ENCODE results near the gene RPS6KB2. TPM values are rescaled to one million over a fixed set of nuclear protein-coding genes. Genes with fewer than 3 reads are reported as not detected.
"Not testable (repeated sequence)": the region's sequence is repeated elsewhere in the genome, so short reads cannot be mapped to it uniquely, and the experiment has no call there.

The RPS6KB2 gene
- total and polyA plus RNA-seq, 2 experiments from 2014 or later: 65.0 to 105 TPM

DNA sequence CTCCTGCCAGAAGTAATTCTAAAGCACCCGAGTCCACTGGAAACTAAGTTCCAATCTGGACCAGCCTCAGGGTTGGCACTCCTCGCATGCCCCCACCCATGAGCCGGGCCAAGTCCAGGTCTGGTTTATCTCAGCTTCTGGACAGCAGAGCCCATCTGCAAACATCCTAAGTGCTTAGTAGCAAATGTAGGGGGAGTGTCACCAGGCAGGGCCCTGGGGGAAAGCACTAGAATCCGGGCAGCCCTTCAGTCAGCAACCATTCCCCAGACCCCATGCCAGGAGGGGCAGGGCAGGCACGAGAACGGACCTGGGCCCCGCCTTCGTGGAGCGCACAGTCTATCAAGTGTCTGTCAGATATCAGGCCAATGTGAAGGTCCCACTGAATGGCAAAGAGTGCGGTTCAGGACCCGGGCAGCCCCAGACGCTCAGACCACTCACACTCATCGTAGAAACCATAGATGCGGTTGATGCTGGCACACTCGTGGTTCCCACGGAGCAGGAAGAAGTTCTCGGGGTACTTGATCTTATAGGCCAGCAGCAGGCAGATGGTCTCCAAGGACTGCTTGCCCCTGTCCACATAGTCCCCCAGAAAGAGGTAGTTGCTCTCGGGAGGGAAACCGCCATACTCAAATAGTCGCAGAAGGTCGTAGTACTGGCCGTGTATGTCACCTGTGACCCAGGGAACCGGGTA, 27.9 kb upstream of the RPS6KB2 start:
- no peak for DNase-seq (ENCODE audit: low spot score)
- H2AFZ ChIP-seq: no peak overlapping the region
- H3K4me2 ChIP-seq: peak overlapping the region; percentile 94
- no peaks in the 10 kb centered on the region for H3K9me2 ChIP-seq (replicated peaks; ENCODE audit: insufficient read depth)
- peaks cover 23% of the 10 kb centered on the region for H3K79me2 ChIP-seq
- H3K27ac ChIP-seq: peak overlapping the region; percentile 97
- no peak for TF ChIP-seq EZH2phosphoT487 (IDR thresholded peaks at IDR 0.05; ENCODE audit: low read depth, severe bottlenecking, unreplicated experiment)
- TF ChIP-seq EZH2 (IDR thresholded peaks at IDR 0.05; ENCODE audit: borderline replicate concordance): no peak
- TF ChIP-seq, protein P1, sequence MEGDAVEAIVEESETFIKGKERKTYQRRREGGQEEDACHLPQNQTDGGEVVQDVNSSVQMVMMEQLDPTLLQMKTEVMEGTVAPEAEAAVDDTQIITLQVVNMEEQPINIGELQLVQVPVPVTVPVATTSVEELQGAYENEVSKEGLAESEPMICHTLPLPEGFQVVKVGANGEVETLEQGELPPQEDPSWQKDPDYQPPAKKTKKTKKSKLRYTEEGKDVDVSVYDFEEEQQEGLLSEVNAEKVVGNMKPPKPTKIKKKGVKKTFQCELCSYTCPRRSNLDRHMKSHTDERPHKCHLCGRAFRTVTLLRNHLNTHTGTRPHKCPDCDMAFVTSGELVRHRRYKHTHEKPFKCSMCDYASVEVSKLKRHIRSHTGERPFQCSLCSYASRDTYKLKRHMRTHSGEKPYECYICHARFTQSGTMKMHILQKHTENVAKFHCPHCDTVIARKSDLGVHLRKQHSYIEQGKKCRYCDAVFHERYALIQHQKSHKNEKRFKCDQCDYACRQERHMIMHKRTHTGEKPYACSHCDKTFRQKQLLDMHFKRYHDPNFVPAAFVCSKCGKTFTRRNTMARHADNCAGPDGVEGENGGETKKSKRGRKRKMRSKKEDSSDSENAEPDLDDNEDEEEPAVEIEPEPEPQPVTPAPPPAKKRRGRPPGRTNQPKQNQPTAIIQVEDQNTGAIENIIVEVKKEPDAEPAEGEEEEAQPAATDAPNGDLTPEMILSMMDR (IDR thresholded peaks at IDR 0.05; ENCODE audit: poor library complexity): no peak
- H3K4me3 ChIP-seq: peak overlapping the region; percentile 98
- H4K20me1 ChIP-seq (ENCODE audit: insufficient read depth, poor library complexity, severe bottlenecking): peaks cover 11% of the 10 kb centered on the region
- H3K36me3 ChIP-seq (replicated peaks; ENCODE audit: insufficient read depth, low read depth): no peaks in the 10 kb centered on the region
- H3K4me1 ChIP-seq (ENCODE audit: insufficient read depth): peaks cover 15% of the 10 kb centered on the region
- no peaks in the 10 kb centered on the region for H3K9me3 ChIP-seq (ENCODE audit: low read depth)
- no peaks in the 10 kb centered on the region for H3K27me3 ChIP-seq
- WGBS (ENCODE audit: low lambda C conversion rate, missing lambda C conversion rate): 63% methylated on average over 23 of the region's 23 CpGs

- peak overlapping the region; percentile 98 for H3K4me3 ChIP-seq
- no peaks in the 10 kb centered on the region for H3K9me3 ChIP-seq (ENCODE audit: low read depth)
- peak overlapping the region; percentile 94 for H3K4me2 ChIP-seq
- H3K27ac ChIP-seq: peak overlapping the region; percentile 97
- peak overlapping the region; percentile 50 for H2AFZ ChIP-seq
- H3K9me2 ChIP-seq (replicated peaks; ENCODE audit: insufficient read depth): no peaks in the 10 kb centered on the region
- H3K79me2 ChIP-seq: peaks cover 23% of the 10 kb centered on the region
- DNase-seq (ENCODE audit: low spot score): no peak
- peaks cover 11% of the 10 kb centered on the region for H4K20me1 ChIP-seq (ENCODE audit: insufficient read depth, poor library complexity, severe bottlenecking)
- H3K4me1 ChIP-seq (ENCODE audit: insufficient read depth): peaks cover 15% of the 10 kb centered on the region
- no peaks in the 10 kb centered on the region for H3K36me3 ChIP-seq (replicated peaks; ENCODE audit: insufficient read depth, low read depth)
- WGBS (ENCODE audit: low lambda C conversion rate, missing lambda C conversion rate): 11% methylated on average over 20 of the region's 27 CpGs
- H3K27me3 ChIP-seq: no peaks in the 10 kb centered on the region
- no peak for TF ChIP-seq EZH2 (IDR thresholded peaks at IDR 0.05; ENCODE audit: borderline replicate concordance)
- TF ChIP-seq, protein P1 (IDR thresholded peaks at IDR 0.05; ENCODE audit: poor library complexity): no peak
- TF ChIP-seq EZH2phosphoT487 (IDR thresholded peaks at IDR 0.05; ENCODE audit: low read depth, severe bottlenecking, unreplicated experiment): no peak
These were observed 27.3 kb upstream of the RPS6KB2 start for GRCh38 chr11:67400942-67401494.

GRCh38 chr11:67401495-67402191, 26.7 kb upstream of the RPS6KB2 start, which contains the start of gene PPP1CA:
Gene PPP1CA, minus strand, starts transcription at chr11:67401858. Its CDS starts 76 bp downstream, at chr11:67401782.
- H3K27ac ChIP-seq: peak within 1 kb of the TSS; percentile 97
- no peak for TF ChIP-seq EZH2phosphoT487 (IDR thresholded peaks at IDR 0.05; ENCODE audit: low read depth, severe bottlenecking, unreplicated experiment)
- TF ChIP-seq, protein P1 (IDR thresholded peaks at IDR 0.05; ENCODE audit: poor library complexity): peak; percentile 51
- no peak for TF ChIP-seq EZH2 (IDR thresholded peaks at IDR 0.05; ENCODE audit: borderline replicate concordance)
- peak within 1 kb of the TSS; percentile 94 for H3K4me2 ChIP-seq
- no peaks in the 10 kb centered on the region for H3K36me3 ChIP-seq (replicated peaks; ENCODE audit: insufficient read depth, low read depth)
- H3K9me3 ChIP-seq (ENCODE audit: low read depth): no peaks in the 10 kb centered on the region
- H3K79me2 ChIP-seq: peaks cover 23% of the 10 kb centered on the region
- H3K27me3 ChIP-seq: no peaks in the 10 kb centered on the region
- H4K20me1 ChIP-seq (ENCODE audit: insufficient read depth, poor library complexity, severe bottlenecking): peaks cover 11% of the 10 kb centered on the region
- 7% methylated on average over 10 of the region's 73 CpGs for WGBS (ENCODE audit: low lambda C conversion rate, missing lambda C conversion rate)
- H3K4me3 ChIP-seq: peak within 1 kb of the TSS; percentile 98
- H3K4me1 ChIP-seq (ENCODE audit: insufficient read depth): peaks cover 15% of the 10 kb centered on the region
- H3K9me2 ChIP-seq (replicated peaks; ENCODE audit: insufficient read depth): no peaks in the 10 kb centered on the region
- peak within 1 kb of the TSS; percentile 84 for H2AFZ ChIP-seq
- peak; percentile 96 for DNase-seq (ENCODE audit: low spot score)

- peaks cover 15% of the 10 kb centered on the region for H3K4me1 ChIP-seq (ENCODE audit: insufficient read depth)
- peak overlapping the region; percentile 80 for H3K4me2 ChIP-seq
- peak overlapping the region; percentile 84 for H2AFZ ChIP-seq
- H3K36me3 ChIP-seq (replicated peaks; ENCODE audit: insufficient read depth, low read depth); H3K9me2 ChIP-seq (replicated peaks; ENCODE audit: insufficient read depth); DNase-seq (ENCODE audit: low spot score); H3K4me3 ChIP-seq; H3K9me3 ChIP-seq (ENCODE audit: low read depth); H3K27me3 ChIP-seq: not testable (repeated sequence)
- H4K20me1 ChIP-seq (ENCODE audit: insufficient read depth, poor library complexity, severe bottlenecking): peaks cover 11% of the 10 kb centered on the region
- H3K79me2 ChIP-seq: peaks cover 23% of the 10 kb centered on the region
- 82% methylated on average over 19 of the region's 19 CpGs for WGBS (ENCODE audit: low lambda C conversion rate, missing lambda C conversion rate)
- peak overlapping the region; percentile 96 for H3K27ac ChIP-seq
These were observed 26.0 kb upstream of the RPS6KB2 start for GRCh38 chr11:67402192-67402839.

GRCh38 chr11:67403085-67403484, 25.2 kb upstream of the RPS6KB2 start:
- 99% methylated on average over 9 of the region's 9 CpGs for WGBS (ENCODE audit: low lambda C conversion rate, missing lambda C conversion rate)
- not testable (repeated sequence) for H3K27me3 ChIP-seq; H3K4me2 ChIP-seq; H3K9me3 ChIP-seq (ENCODE audit: low read depth); H3K36me3 ChIP-seq (replicated peaks; ENCODE audit: insufficient read depth, low read depth); DNase-seq (ENCODE audit: low spot score); H3K4me3 ChIP-seq; H3K27ac ChIP-seq; H2AFZ ChIP-seq; H3K9me2 ChIP-seq (replicated peaks; ENCODE audit: insufficient read depth)
- H3K4me1 ChIP-seq (ENCODE audit: insufficient read depth): peaks cover 15% of the 10 kb centered on the region
- peaks cover 11% of the 10 kb centered on the region for H4K20me1 ChIP-seq (ENCODE audit: insufficient read depth, poor library complexity, severe bottlenecking)
- H3K79me2 ChIP-seq: peaks cover 23% of the 10 kb centered on the region
